Stimulated activated CD4-positive, alpha-beta T cell treated with anti-CD3 and anti-CD28 coated beads, Interleukin-2, amount 100 ng/mL, for 48 hours (primary cell): Measurements from ENCODE around the gene HSFX2.
A peak's percentile ranks its signal among the peaks of the same experiment; 100 is the strongest.
"Not testable (repeated sequence)": the region's sequence is repeated elsewhere in the genome, so short reads cannot be mapped to it uniquely, and the experiment has no call there.

Experiments
- DNase-seq, 2 donors: peaks; one replicate each; pipeline ENCODE4 v3.0.0-alpha.2; 2020

Gene HSFX2

DNA sequence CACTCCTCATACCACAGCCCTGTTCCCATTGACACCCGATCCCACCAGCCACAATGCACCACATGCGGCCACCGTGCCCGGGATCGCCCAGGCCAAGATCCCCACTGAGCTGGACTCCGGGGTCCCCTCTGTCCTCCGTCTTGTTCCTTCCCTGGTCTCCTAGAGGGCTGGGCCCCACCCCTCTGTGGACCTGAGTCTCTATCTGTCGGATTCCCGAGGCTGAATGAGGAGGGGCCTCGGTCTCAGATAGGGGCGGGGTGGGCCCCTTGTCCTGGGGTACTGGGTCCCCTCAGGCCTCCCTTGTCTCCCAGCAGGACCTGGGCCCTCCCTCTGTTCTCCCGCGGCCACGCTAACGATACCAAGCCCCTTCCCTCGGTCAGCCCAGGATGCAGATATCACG lies 9.5 kb downstream of the HSFX2 start:
- not testable (repeated sequence) for DNase-seq

DNA sequence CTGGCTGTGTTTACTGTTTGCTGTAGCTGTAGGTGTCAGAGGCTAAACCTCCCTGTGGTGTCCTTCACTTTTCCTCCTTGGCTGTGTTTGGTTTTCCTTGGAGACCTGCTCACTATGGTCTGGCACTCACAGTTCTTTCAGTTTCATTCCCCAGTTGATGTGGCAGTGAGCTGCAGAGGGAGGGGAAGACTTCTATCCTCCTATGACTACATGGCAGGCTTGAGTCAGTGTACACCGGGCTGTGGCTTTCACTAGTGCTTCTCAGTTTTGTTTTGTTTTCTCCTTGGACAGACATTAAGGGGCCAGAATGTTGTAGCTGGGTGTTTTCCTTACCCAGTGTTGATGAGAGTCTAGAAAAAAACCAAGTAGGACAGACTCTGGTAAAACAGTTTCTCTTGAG lies 21.7 kb downstream of the HSFX2 start:
- not testable (repeated sequence) for DNase-seq

DNA sequence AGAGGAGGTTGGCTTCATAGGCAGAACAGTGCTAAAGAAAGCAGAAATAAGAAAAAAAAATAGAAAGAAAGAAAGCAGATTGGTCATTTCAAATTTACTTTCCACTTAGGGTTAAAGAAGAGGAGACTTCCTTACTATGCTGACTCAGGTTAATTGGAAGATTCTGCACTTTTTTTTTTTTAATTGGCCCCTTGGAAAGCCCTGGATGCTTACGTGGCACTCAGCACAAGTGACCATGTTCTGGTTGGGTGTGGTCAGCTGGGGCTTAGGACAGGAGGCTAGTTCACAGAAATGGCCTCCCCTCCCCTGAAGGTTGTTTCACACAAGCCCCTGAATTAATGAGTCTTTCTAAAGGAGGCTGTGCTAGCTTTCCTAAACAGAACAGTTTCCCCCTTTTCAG lies 22.4 kb downstream of the HSFX2 start:
- DNase-seq = no peak

DNA sequence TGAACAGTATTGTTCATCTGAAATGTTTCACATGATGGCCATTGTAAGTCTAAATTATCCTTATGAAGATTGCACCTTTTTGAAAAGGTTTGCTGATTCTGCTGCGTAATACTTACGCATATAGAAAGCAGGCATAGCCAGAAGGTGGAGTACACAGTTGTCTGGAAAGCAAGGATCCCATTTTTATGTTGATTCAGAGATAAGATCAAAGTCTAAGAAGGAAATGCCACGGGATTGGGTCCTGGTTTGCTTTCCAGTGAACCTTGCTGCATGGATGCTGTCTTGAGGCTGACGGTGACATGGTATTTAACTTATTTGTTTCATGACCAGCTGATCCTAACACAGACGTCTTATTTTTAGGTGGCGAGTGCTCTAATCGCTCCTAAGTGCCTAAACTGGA lies 23.3 kb downstream of the HSFX2 start:
- no peak for DNase-seq

DNA sequence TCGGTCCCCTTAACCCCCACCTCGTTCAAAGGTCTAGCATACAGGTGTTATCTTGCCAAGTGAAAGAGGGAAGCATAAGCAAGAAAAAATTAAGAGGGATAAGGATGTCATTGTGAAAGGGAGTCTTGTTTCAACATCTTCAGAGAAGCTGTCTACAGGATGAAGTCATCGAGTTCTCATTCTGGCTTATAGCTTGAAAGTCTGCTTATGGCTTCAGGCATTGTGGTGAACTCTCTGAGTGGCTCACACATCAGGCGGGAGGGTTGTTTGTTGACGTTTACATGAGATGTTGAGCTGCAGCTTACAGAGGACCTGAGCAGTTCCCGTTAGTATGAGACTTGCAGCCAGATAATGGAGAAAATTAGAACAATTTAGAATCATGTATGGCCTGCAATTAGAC lies 24.4 kb downstream of the HSFX2 start:
- DNase-seq = no peak

DNA sequence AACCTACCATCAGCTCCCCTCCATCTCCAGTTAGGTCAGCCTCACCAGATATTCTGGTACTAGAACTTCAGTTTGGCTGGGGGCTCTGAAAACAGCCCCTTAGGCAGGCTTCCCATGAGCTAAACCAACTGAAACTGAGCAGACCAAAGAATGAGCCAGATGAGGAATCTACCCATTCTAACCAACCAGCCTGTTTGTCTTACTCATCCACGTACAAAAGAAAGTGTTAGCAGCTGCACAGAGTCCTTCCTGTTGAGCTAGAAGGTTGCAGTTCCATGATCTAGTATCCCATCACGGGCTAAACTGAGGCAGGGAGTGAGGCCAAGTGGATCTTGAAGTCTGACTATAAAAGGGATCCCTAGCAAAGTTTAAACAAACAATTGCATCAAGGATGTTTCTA lies 25.3 kb downstream of the HSFX2 start:
- DNase-seq = no peak

DNA sequence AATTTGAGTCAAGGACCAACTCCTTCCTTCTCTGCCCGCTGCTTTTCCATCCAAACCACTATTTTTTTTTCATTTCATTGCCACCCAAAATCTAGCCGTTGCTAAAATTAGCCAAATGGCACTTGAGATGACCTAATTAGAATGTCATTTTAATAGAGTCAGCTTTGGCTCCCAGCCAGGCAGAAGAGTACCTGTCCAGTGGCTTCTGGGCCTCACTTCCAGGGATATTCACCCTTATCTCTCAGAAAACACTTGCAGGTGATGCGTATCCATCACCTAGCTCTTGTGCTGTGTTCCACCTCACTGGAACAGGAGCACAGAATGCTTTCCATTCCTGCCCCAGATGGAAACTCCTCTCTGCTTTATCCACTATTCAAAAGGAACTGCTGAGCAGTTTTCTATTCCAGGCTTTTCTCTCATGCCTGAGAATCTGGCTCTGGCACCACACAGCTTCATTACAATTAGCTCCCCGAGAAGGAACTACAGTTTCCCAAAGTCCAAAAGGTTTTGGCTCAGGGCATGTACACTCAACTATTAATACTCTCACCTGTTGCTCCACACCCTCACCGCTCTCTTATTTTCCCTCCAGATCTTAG lies 26.3 kb downstream of the HSFX2 start:
- DNase-seq = no peak

DNA sequence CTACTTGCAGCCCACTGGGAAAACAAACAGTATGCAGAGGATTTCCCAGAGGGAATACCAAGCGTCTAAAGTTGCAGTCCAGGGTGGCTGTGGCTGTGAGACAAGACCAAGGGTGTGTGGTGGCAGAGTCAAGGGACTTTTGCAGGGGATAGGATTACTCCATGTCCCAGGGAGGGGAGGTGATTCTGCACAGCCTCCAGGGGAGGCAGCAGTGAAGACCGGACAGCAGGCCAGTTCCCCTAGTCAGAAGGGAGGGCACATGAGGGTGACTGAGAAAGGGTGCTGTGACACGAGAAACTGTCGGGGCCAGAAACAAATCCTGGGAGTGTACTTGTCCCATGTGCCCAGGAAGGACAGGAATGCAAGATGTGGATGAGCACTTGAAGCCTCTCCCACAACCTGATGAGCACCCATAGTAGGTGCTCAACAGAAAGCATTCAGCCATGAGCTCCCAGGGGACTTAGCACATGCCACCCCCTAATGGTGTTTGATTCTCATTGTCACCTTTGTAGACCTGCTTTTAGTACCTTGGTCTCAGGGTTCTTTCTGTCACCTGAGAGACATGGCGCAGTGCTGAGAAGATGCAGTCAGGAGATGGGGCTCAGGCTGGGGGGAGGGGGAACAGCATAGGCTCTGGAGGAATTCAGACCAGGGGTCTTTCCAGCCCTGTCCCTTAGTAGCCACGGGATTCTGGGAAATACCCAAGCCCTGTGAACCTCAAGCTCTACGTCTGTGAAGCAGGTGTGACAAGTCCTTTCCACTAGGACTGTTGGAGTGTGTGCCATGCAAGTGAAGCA lies 27.3 kb downstream of the HSFX2 start:
- DNase-seq = no peak

DNA sequence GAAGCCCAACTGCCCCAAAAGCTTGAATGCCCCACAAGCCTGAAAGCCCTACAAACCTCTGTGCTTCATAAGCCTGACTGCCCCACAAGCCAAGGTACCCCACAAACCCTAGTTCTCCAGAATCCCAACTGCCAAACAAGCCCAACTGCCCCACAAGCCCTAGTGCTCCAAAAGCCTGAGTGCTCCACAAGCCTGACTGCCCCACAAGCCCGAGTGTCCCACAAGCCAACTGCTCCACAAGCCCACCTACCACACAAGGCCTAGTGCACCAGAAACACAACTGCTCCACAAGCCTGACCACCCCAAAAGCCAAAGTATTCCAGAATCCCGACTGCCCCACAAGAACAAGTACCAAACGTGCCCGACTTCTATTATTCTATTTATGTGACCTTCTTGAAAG lies 31.8 kb downstream of the HSFX2 start:
- no peak for DNase-seq

DNA sequence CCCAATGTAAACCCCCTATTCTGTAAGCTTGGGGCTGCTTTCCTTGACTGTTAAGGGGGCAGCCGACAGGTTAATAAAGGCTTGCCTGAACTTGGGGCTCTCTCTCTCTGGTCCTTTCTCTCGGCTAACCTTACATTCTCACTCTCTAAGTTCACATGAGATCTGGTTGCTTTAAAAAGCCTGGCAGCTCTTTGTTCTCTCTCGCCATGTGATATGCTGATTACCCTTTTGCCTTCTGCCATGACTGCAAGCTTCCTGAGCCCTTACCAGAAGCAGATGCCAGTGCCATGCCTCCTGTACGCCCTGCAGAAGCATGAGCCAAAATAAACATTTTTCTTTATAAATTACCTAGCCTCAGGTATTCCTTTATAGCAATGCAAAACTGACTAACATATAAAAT lies 39.9 kb downstream of the HSFX2 start:
- DNase-seq = not testable (repeated sequence)

DNA sequence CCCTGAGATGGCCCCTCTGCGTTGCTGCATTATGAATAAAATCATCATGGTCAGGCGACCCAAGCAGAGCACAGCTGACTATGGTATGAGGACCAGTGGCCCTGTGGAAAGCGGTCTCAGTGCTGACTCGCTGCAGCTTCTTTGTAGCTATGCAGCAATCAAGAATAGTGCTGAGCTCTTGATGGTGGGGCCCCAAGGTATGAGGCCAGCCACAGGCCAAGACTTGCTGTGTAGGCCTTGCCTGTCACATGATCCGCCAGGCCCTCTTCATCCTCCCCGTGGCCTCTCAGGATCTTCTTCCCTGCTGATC lies 43.2 kb downstream of the HSFX2 start:
- DNase-seq = not testable (repeated sequence)

DNA sequence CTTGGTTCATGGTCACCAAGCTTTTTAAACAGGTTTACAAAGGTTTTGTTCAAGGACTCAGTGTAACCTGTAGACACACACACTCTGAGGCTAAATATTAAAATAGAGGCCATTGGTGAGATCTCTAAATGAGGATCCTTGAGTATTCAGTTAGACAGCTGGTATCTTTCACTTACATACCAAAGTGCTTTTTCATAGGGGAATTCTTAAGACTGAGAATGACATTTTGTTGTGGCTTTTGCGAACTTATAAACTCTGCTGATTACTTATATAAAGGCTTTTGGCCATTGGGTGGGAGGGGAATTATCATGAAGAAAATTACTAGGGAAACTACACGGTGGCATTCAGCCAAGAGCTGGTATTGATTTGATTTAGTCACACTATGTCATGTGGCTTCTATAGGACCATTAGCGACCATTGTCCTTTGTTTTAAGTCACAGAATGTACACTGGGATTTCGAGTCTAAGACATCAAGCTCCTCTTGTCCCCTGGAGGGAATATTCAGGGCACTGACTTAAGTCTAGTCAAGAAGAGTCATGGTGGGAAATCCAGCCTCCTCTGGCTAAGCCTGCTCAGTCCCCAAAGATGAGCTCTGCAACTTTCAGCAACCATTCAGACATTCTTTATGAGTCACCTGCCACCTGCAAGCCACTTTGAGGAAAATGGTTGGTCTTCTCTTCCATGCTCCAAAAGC lies 43.7 kb downstream of the HSFX2 start:
- DNase-seq = not testable (repeated sequence)

DNA sequence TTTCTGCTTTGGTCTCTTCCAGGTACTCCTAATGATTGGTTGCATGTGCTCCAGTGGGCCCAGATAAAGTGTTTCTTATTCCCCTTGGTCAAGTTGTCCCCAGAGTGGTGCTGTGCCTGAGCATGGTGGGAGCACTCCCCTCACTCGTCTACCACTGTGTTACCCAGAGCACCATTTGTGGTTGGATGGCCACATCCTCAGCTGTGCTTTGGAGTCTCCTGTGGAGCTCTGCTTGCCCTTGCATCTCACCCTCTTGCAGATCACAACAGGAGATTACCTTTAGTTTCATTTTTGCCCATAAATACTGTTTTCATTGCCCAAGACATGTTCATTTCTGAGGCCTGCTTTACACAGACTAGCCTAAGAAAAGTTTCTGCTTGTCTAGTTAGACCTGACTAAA lies 44.7 kb downstream of the HSFX2 start:
- DNase-seq = not testable (repeated sequence)

DNA sequence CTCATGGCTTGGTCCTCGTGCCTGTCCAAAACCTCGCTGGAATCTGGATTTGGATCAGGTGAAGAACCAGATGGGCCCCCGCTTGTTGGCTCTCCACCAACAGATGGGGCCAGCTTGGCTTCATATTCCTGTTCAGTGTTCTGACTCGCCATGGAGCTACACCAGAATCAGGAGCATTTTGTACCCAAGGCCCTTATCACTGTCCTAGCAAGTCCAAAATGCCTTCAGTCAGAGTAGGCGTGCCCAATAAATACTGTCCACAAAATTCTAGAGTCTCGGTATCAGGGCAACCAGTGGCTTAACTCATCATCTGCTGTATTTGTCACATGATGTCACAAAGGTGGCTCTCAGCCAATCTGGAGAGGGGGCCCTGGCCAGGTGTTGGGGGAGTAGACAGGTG lies 45.4 kb downstream of the HSFX2 start, which contains the start of gene HSFX3:
HSFX3 (minus strand) TSS at position 224 of the 400 bp plus-strand sequence; CDS start at position 152, 72 bp downstream.
- DNase-seq = not testable (repeated sequence)

DNA sequence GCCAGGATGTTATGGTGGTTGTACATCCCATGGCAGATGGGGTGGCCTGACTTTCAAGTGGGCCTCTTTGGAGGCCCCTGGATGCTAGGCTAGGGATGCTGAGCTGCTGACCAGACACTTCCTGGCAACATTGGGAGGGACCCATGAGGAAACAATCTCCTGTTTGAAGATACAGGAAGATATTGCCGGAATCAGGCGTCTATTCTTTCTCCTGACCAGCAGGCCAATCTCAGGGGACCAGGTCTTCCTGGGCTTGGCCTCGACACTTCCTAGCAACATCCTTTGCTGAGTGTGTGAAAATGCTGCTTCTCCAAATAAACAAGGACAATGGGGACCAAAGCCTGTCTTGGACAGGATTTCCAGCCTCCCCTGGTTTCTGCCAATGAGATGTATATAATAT lies 47.3 kb downstream of the HSFX2 start:
- not testable (repeated sequence) for DNase-seq

DNA sequence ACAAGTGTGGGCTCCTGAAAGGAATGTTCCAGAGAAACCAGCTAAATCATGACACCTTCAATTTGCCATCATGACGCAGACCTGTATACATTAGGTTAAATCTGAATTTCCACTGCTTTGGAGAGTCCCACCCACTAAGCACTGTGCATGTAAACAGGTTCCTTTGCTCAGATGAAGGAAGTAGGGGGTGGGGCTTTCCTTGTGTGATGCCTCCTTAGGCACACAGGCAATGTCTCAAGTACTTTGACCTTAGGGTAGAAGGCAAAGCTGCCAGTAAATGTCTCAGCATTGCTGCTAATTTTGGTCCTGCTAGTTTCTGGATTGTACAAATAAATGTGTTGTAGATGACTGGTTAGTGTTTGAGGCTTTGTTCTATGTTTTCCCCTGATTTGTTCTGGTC lies 48.2 kb downstream of the HSFX2 start:
- not testable (repeated sequence) for DNase-seq

DNA sequence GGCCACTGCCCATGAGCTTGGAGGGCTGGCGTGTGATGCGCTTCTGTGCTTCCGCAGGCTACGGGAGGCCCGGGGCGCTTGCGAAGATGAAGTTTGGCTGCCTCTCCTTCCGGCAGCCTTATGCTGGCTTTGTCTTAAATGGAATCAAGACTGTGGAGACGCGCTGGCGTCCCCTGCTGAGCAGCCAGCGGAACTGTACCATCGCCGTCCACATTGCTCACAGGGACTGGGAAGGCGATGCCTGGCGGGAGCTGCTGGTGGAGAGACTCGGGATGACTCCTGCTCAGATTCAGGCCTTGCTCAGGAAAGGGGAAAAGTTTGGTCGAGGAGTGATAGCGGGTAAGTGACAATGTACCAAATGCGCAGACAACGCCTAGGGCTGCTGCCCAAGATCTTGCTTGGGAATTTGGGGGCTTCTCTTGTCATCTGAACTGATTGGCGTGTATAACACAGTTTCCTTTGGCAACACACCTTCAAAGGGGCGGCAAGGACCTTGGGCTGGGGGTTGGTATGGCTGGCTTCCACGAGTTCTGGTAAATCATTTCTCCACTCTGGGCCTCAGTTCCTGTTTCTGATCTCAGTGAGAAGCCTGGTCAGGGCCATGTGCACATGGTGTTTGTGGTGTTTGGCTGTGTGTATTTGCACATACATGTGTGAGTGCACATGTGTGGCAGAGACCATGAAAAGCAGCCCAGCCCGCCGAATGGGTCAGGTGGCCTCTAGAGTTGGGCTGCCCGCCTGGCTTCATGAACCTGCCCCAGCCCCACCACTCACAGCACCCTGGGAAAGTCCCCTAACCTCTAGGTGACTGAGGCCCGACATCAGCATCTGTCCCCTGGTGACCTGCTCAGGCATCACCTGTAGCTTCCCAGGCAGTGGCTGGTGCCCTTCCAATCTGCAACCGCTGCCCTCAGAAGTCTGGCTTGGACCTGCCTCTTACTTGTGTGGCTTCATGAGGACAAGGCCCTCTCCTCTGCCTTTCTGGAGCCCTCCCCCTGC lies 49.3 kb downstream of the HSFX2 start:
- DNase-seq = peak in 1 of 2 donors; percentile 15
